Caco-2 (cell line): Measurements from ENCODE around the gene PYDC2. TPM values are rescaled to one million over a fixed set of nuclear protein-coding genes. Genes with fewer than 3 reads are reported as not detected.

ENCODE experiments used
- BruUV-seq: library from RNA; stranded (reverse); fragments of 400-500 nt; replicated peaks from 2 replicates; lab custom pipeline; 2021; lab: Mats Ljungman, UMichigan
- CTCF ChIA-PET: fragments of 300-600 bp; sonication (Branson Sonifier 250); formaldehyde crosslinking; loops from one replicate; lab custom pipeline; 2022; ENCODE audit warnings: antibody characterized with exemption; lab: Charles Lee
- POLR2A ChIA-PET: fragments of 300-600 bp; sonication (Branson Sonifier 250); formaldehyde crosslinking; loops from one replicate; lab custom pipeline; 2022; ENCODE audit warnings: antibody characterized with exemption; lab: Charles Lee
- DNase-seq, 2 experiments: peaks; one replicate each; pipeline versions ENCODE4 v3.0.0 to v3.0.0-alpha.2; 2020 to 2022
- H3K27me3 ChIP-seq: replicated peaks from 2 replicates; pipeline ENCODE4 v1.6.0; 2011; ENCODE audit warnings: low read length; ENCODE audit not compliant: control insufficient read depth, insufficient read depth
- H3K36me3 ChIP-seq: 2 replicates; pipeline ENCODE4 v1.5.1; 2011; ENCODE audit warnings: low read length; ENCODE audit not compliant: control insufficient read depth, insufficient read depth
- H3K4me1 ChIP-seq: fragments of 250-450 bp; sonication (Bioruptor Pico); 2 replicates; pipeline ENCODE4 v1.5.1; 2020; ENCODE audit warnings: mild to moderate bottlenecking
- H3K4me3 ChIP-seq: 2 replicates; pipeline ENCODE4 v1.5.1; 2011; ENCODE audit warnings: low read depth, mild to moderate bottlenecking, control low read depth, low read length
- H3K9me3 ChIP-seq: fragments of 250-450 bp; sonication (Bioruptor Pico); 2 replicates; pipeline ENCODE4 v1.5.1; 2020; ENCODE audit warnings: mild to moderate bottlenecking, moderate library complexity
- H3K27ac Mint-ChIP-seq: one replicate; pipeline ENCODE4 v1.8.0; 2022; ENCODE audit warnings: mixed read lengths; ENCODE audit not compliant: unreplicated experiment
- H3K27me3 Mint-ChIP-seq: one replicate; pipeline ENCODE4 v1.8.0; 2022; ENCODE audit warnings: mixed read lengths; ENCODE audit not compliant: insufficient read depth, unreplicated experiment
- H3K36me3 Mint-ChIP-seq: one replicate; pipeline ENCODE4 v1.8.0; 2022; ENCODE audit warnings: mild to moderate bottlenecking, mixed read lengths; ENCODE audit not compliant: insufficient read depth, unreplicated experiment
- H3K4me1 Mint-ChIP-seq: one replicate; pipeline ENCODE4 v1.8.0; 2022; ENCODE audit warnings: low read depth, mixed read lengths; ENCODE audit not compliant: unreplicated experiment
- H3K4me3 Mint-ChIP-seq: one replicate; pipeline ENCODE4 v1.8.0; 2022; ENCODE audit warnings: mild to moderate bottlenecking, moderate library complexity, mixed read lengths; ENCODE audit not compliant: unreplicated experiment
- H3K9me3 Mint-ChIP-seq: one replicate; pipeline ENCODE4 v1.8.0; 2022; ENCODE audit warnings: mixed read lengths; ENCODE audit not compliant: unreplicated experiment
- CTCF ChIP-seq, 2 experiments: fragments of 200-600 bp in 1 of 2; IDR thresholded peaks; 1 replicate in 1 of 2; 2 replicates in 1 of 2; pipeline versions ENCODE4 v1.5.1 to v1.8.0; 2011 to 2022; ENCODE audit warnings: antibody characterized with exemption in 1 of 2, control low read depth in 1 of 2, inconsistent platforms in 1 of 2, low read depth in 1 of 2, low read length in 1 of 2, mild to moderate bottlenecking in 1 of 2, moderate library complexity in 1 of 2; ENCODE audit not compliant: insufficient read depth in 1 of 2, severe bottlenecking in 1 of 2, unreplicated experiment in 1 of 2
- intact Hi-C: fragments of 100-400 bp; cut with micrococcal nuclease; formaldehyde crosslinking; loops from one replicate; pipeline ENCODE4 v1.10.0; 2022; ENCODE audit not compliant: unreplicated experiment
- total RNA-seq: library from RNA; stranded (reverse); gene quantifications from 2 replicates; pipeline ENCODE4 v1.2.3, GENCODE V29; 2022

Gene PYDC2
- total RNA-seq, 1 experiment from 2014 or later, result not detected

GRCh38 chr3:191435981-191436380 lies 25.0 kb upstream of the PYDC2 start:
- Mint-ChIP-seq H3K4me1 (no peaks in the 10 kb centered on the region), H3K27ac (no peak overlapping the region), H3K4me3 (no peak overlapping the region), H3K36me3 (no peaks in the 10 kb centered on the region), H3K27me3 (peaks cover 6% of the 10 kb centered on the region), H3K9me3 (peaks cover 9% of the 10 kb centered on the region)
- Histone ChIP-seq H3K27me3 (no peaks in the 10 kb centered on the region), H3K4me3 (no peak overlapping the region), H3K36me3 (no peaks in the 10 kb centered on the region), H3K4me1 (no peaks in the 10 kb centered on the region), H3K9me3 (no peaks in the 10 kb centered on the region)
- ChIA-PET CTCF (no interaction called here), POLR2A (no interaction called here)
- no TSS peak for BruUV-seq
- no peak for TF ChIP-seq CTCF (IDR thresholded peaks at IDR 0.05; ENCODE audit: insufficient read depth in 1 of 2, low read depth in 1 of 2, low read length in 1 of 2, severe bottlenecking in 1 of 2, unreplicated experiment in 1 of 2)
- no peak for DNase-seq
- intact Hi-C loops, result no loop called here

- Mint-ChIP-seq H3K4me3 (no peak overlapping the region), H3K27ac (no peak overlapping the region), H3K4me1 (no peaks in the 10 kb centered on the region), H3K36me3 (no peaks in the 10 kb centered on the region), H3K27me3 (peaks cover 6% of the 10 kb centered on the region), H3K9me3 (no peaks in the 10 kb centered on the region)
- no peaks in the 10 kb centered on the region for H3K9me3 ChIP-seq
- POLR2A ChIA-PET, result no interaction called here
- DNase-seq, result no peak
- no peak for TF ChIP-seq CTCF (IDR thresholded peaks at IDR 0.05; ENCODE audit: insufficient read depth in 1 of 2, low read depth in 1 of 2, low read length in 1 of 2, severe bottlenecking in 1 of 2, unreplicated experiment in 1 of 2)
- H3K27me3 ChIP-seq, result no peaks in the 10 kb centered on the region
- intact Hi-C loops, result no loop called here
- no peaks in the 10 kb centered on the region for H3K36me3 ChIP-seq
- BruUV-seq, result no TSS peak
- CTCF ChIA-PET, result no interaction called here
- H3K4me3 ChIP-seq, result no peak overlapping the region
- H3K4me1 ChIP-seq, result no peaks in the 10 kb centered on the region
Measured at GRCh38 chr3:191438150-191438814, 22.7 kb upstream of the PYDC2 start.

- Mint-ChIP-seq H3K9me3 (no peaks in the 10 kb centered on the region), H3K27me3 (peaks cover 6% of the 10 kb centered on the region), H3K4me3 (no peak overlapping the region), H3K27ac (no peak overlapping the region), H3K36me3 (no peaks in the 10 kb centered on the region), H3K4me1 (no peaks in the 10 kb centered on the region)
- no peak for DNase-seq
- Histone ChIP-seq H3K36me3 (no peaks in the 10 kb centered on the region), H3K9me3 (no peaks in the 10 kb centered on the region), H3K4me3 (no peak overlapping the region), H3K27me3 (no peaks in the 10 kb centered on the region), H3K4me1 (no peaks in the 10 kb centered on the region)
- TF ChIP-seq CTCF (IDR thresholded peaks at IDR 0.05; ENCODE audit: insufficient read depth in 1 of 2, low read depth in 1 of 2, low read length in 1 of 2, severe bottlenecking in 1 of 2, unreplicated experiment in 1 of 2), result no peak
- ChIA-PET CTCF (no interaction called here), POLR2A (no interaction called here)
- no TSS peak for BruUV-seq
- intact Hi-C loops, result no loop called here
Measured at GRCh38 chr3:191440532-191440931, 20.4 kb upstream of the PYDC2 start.
